BE2C (cell line): ENCODE measurements around the gene LRRC1.

Experiments used
- DNase-seq: peaks from one replicate; pipeline ENCODE4 v3.0.0-alpha.2; 2020
- H3K27me3 ChIP-seq: fragments of 250-450 bp; sonication (Bioruptor Pico); 2 replicates; pipeline ENCODE4 v1.5.1; 2020; ENCODE audit warnings: mild to moderate bottlenecking
- H3K36me3 ChIP-seq: fragments of 250-450 bp; sonication (Bioruptor Pico); 2 replicates; pipeline ENCODE4 v1.5.1; 2020; ENCODE audit warnings: mild to moderate bottlenecking
- H3K4me1 ChIP-seq: fragments of 250-450 bp; sonication (Bioruptor Pico); 2 replicates; pipeline ENCODE4 v1.5.1; 2020
- H3K4me3 ChIP-seq: 2 replicates; pipeline ENCODE4 v1.5.1; 2011; ENCODE audit warnings: low read depth, low read length
- H3K9me3 ChIP-seq: fragments of 250-450 bp; sonication (Bioruptor Pico); 2 replicates; pipeline ENCODE4 v1.5.1; 2020
- TF ChIP-seq, protein P1 (sequence below): IDR thresholded peaks from 2 replicates; pipeline ENCODE4 v1.5.1; 2012; ENCODE audit warnings: mild to moderate bottlenecking, low read depth, low read length

LRRC1 gene

DNA sequence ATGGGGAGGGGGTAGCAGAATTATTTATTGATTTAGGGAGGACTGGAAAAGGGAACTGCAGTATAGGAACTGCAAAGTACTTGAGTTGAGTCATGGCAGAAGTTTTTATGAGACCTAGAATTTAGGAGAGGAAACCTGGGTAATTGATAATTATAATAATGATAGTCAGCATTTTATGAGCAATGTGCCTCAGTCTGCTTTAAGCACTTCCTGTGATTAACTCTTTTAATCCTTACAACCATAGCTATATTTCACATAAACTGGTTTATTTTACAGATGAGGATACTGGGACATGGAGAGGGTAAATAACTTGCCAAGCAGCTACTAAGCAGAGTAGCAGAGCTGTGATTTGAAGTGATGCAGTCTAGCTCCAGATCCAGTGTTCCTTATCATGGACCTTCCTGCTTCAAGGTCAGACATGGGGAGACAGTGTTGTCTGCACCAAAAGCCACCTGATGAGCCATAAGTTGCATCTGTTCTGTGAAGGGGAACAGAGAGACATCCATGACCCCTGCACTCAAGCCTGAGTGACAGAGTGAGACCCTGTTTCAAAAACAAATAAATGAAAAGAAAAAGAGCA lies 13.6 kb downstream of the LRRC1 start:
- no peaks in the 10 kb centered on the region for H3K4me1 ChIP-seq
- TF ChIP-seq, protein P1, sequence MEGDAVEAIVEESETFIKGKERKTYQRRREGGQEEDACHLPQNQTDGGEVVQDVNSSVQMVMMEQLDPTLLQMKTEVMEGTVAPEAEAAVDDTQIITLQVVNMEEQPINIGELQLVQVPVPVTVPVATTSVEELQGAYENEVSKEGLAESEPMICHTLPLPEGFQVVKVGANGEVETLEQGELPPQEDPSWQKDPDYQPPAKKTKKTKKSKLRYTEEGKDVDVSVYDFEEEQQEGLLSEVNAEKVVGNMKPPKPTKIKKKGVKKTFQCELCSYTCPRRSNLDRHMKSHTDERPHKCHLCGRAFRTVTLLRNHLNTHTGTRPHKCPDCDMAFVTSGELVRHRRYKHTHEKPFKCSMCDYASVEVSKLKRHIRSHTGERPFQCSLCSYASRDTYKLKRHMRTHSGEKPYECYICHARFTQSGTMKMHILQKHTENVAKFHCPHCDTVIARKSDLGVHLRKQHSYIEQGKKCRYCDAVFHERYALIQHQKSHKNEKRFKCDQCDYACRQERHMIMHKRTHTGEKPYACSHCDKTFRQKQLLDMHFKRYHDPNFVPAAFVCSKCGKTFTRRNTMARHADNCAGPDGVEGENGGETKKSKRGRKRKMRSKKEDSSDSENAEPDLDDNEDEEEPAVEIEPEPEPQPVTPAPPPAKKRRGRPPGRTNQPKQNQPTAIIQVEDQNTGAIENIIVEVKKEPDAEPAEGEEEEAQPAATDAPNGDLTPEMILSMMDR, result no peak

DNA sequence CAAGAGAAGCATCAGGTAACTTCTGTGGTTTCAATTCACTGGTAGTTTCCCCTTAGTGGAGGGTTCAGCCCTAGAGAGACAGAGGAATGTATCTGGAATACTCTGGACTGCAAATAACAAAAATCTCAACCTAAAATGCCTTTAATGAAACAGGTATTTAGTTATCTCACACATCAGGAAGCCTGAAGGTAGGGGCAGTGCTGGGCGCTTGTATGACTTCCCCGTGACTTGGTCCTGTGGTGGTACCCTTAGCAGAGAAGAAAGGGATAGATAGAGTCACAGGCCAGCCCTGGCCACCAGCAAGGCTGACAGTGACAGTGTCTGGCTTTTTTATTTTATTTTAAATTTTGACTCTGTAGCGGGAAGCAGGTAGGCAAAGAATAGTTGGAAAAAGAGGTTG lies 14.9 kb downstream of the LRRC1 start:
- no peak for DNase-seq
- no peaks in the 10 kb centered on the region for H3K27me3 ChIP-seq
- H3K4me3 ChIP-seq, result no peak overlapping the region
- no peaks in the 10 kb centered on the region for H3K36me3 ChIP-seq
- H3K9me3 ChIP-seq, result no peaks in the 10 kb centered on the region
- H3K4me1 ChIP-seq, result no peaks in the 10 kb centered on the region
- TF ChIP-seq, protein P1, result no peak

More for the DNA sequence above, 13.6 kb downstream of the LRRC1 start:
- no peaks in the 10 kb centered on the region for H3K36me3 ChIP-seq
- no peak for DNase-seq
- H3K27me3 ChIP-seq, result no peaks in the 10 kb centered on the region
- no peaks in the 10 kb centered on the region for H3K9me3 ChIP-seq
- no peak overlapping the region for H3K4me3 ChIP-seq

DNA sequence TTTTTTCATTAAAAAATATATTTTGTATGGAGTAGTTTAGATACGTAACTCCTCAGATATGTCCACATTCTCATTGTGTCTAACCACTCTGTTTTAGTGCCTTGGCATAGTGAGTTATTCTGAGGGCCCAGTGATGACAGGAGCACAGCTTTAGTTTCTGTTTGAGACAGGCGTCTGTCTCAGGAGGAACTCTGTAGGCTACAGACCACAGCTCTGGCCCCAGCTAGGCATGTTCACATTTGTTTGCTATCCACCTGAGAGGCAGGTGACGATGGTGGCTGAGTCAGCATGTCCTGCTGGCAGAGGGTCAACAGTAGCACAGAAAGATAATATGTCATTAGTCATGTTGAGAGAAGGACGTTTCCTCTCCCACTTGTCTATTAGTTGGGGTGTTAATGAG lies 16.3 kb downstream of the LRRC1 start:
- TF ChIP-seq, protein P1, result no peak
- no peaks in the 10 kb centered on the region for H3K4me1 ChIP-seq
- H3K27me3 ChIP-seq, result no peaks in the 10 kb centered on the region
- no peak for DNase-seq
- no peaks in the 10 kb centered on the region for H3K9me3 ChIP-seq
- no peak overlapping the region for H3K4me3 ChIP-seq
- H3K36me3 ChIP-seq, result no peaks in the 10 kb centered on the region

DNA sequence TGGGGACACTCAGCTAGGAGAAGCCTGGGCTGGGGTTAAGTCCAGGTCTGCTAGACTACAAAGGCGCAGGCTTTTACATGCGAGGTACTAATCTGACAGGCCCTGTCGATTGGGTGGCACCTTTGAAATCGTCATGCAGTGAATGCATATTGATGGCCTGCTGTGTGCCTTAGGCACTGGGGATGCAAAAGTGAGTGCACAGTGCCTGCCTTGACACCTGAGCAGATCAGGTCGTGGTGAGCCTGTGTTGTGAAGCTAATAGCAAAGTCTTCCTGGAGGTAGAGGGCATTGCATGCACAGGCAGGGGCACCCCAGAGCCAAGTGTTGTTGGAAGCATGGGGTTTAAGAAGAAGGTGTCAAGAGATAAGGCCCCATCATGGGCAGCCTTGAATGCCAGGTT lies 16.9 kb downstream of the LRRC1 start:
- no peaks in the 10 kb centered on the region for H3K27me3 ChIP-seq
- no peaks in the 10 kb centered on the region for H3K9me3 ChIP-seq
- H3K36me3 ChIP-seq, result no peaks in the 10 kb centered on the region
- H3K4me1 ChIP-seq, result no peaks in the 10 kb centered on the region
- TF ChIP-seq, protein P1, result no peak
- DNase-seq, result no peak
- no peak overlapping the region for H3K4me3 ChIP-seq

DNA sequence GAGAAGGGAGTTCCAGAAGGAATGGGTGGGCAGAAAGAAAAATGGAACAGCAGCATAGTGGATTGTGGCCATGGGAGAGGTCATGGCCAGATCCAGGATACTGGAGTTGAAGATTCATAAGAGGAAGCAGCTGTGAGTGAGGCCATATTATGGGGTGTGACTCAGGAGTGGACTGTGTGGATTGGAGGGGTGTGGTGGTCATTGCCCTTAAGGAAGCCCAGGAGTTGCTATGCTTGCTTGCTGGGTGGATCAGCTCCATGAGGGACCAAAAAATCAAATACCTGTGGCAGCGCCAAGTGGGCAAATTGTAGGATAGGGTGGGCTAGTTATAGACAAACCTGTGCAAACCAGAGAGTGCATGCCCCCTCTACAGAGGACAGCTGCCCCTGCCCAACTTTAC lies 18.3 kb downstream of the LRRC1 start:
- H3K4me3 ChIP-seq, result no peak overlapping the region

DNA sequence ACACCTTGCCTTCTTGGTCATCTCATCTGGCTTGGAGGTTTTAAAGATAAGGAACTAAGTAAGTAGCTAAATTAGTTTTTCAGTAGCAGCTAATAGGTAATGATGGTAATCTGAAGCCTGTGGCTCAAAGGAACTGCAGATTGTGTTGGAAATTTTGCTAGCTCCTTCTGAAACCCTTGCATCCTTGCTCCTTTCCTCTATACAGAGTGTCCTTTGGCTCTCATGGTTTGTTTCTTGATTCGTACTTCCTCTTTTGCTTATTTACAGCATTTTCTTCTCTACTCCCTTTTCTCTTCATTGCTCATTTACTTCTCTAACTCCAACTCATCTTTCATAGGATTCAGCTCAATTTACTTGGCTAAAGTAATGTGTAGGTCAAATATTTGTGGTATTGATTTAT lies 19.0 kb downstream of the LRRC1 start:
- no peak overlapping the region for H3K4me3 ChIP-seq
- TF ChIP-seq, protein P1, result no peak
- H3K27me3 ChIP-seq, result no peaks in the 10 kb centered on the region
- no peaks in the 10 kb centered on the region for H3K4me1 ChIP-seq
- H3K9me3 ChIP-seq, result no peaks in the 10 kb centered on the region
- no peak for DNase-seq
- H3K36me3 ChIP-seq, result no peaks in the 10 kb centered on the region

More for the DNA sequence above, 18.3 kb downstream of the LRRC1 start:
- Histone ChIP-seq H3K27me3 (no peaks in the 10 kb centered on the region), H3K36me3 (no peaks in the 10 kb centered on the region), H3K4me1 (no peaks in the 10 kb centered on the region), H3K9me3 (no peaks in the 10 kb centered on the region)
- no peak for DNase-seq
- TF ChIP-seq, protein P1, result no peak
